GM21786 (cell line): ENCODE data around the gene DOCK4.
"Not testable (repeated sequence)": the region's sequence is repeated elsewhere in the genome, so short reads cannot be mapped to it uniquely, and the experiment has no call there.

Source experiments
- ATAC-seq: cut with Tn5 transposase; IDR thresholded peaks from one replicate; pipeline ENCODE4 v1.9.1; 2021; ENCODE audit not compliant: unreplicated experiment

The DOCK4 gene

GRCh38 chr7:112137141-112138101 is 68.8 kb downstream of the DOCK4 start:
- ATAC-seq: no peak

- no peak for ATAC-seq
These were observed 69.8 kb downstream of the DOCK4 start for GRCh38 chr7:112136271-112137008.

- ATAC-seq: no peak
These were observed 70.4 kb downstream of the DOCK4 start for GRCh38 chr7:112135815-112136214.

- ATAC-seq: no peak
These were observed 72.2 kb downstream of the DOCK4 start for GRCh38 chr7:112134039-112134438.

- ATAC-seq: no peak
These were observed 72.9 kb downstream of the DOCK4 start for GRCh38 chr7:112133328-112133727.

GRCh38 chr7:112132051-112132694 is 74.0 kb downstream of the DOCK4 start:
- ATAC-seq: no peak

- ATAC-seq: no peak
These were observed 75.3 kb downstream of the DOCK4 start for GRCh38 chr7:112130729-112131410.

- ATAC-seq: no peak
These were observed 76.4 kb downstream of the DOCK4 start for GRCh38 chr7:112129655-112130323.

GRCh38 chr7:112128461-112129425 is 77.5 kb downstream of the DOCK4 start:
- ATAC-seq: not testable (repeated sequence)

GRCh38 chr7:112128041-112128440 is 78.2 kb downstream of the DOCK4 start:
- not testable (repeated sequence) for ATAC-seq

GRCh38 chr7:112125250-112125649 is 80.9 kb downstream of the DOCK4 start:
- ATAC-seq: no peak

GRCh38 chr7:112124061-112124766 is 82.0 kb downstream of the DOCK4 start:
- ATAC-seq: no peak

- ATAC-seq: no peak
These were observed 83.4 kb downstream of the DOCK4 start for GRCh38 chr7:112122798-112123197.

GRCh38 chr7:112122144-112122543 is 84.1 kb downstream of the DOCK4 start:
- ATAC-seq: no peak

- ATAC-seq: no peak
These were observed 84.9 kb downstream of the DOCK4 start for GRCh38 chr7:112121318-112121717.

- peak; percentile 91 for ATAC-seq
These were observed 85.4 kb downstream of the DOCK4 start for GRCh38 chr7:112120696-112121217.

GRCh38 chr7:112118581-112119566 is 87.3 kb downstream of the DOCK4 start:
- no peak for ATAC-seq
